GM21723 (cell line): ENCODE measurements around the gene ATP11A.

Source experiments
- ATAC-seq: cut with Tn5 transposase; IDR thresholded peaks from one replicate; pipeline ENCODE4 v1.9.1; 2021; ENCODE audit warnings: mild to moderate bottlenecking, moderate library complexity; ENCODE audit not compliant: unreplicated experiment

ATP11A gene

DNA sequence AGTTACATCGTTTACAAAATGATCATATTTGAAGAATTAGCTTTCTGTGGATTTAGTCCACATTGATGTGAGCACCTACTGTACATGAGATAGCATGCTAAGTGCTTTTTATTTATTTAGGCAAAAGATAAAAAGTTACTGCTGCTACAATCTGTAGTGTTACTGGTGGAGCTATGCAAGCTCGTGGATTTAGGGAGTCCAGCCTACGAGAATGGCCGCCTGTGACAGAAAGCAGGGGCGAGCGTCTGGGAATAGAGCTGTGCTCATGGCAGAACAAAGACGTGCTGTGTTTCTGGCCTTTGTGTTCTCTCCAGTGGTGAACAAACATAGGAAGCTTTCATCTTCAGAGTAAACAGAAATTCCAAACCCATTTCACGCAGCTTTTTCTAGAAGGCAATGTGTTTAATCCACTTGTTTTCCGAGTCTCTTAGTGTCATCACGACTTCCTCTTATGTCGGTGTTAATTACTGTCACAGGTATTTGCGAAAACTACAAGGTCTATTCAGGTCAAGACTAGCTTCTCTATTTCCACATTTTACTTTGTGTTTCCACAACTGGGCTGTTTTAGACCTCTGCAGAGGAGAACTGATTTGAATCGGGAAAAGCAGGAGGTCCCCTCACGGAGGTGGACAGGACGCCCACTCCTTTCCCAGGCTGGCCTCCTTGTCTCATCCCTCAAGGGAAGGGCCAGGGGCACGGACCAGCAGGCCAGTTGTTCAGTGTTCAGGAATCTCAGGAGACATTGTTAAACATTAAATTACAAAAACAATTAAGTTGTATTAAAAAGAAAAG is 67.3 kb downstream of the ATP11A start:
- ATAC-seq = no peak

DNA sequence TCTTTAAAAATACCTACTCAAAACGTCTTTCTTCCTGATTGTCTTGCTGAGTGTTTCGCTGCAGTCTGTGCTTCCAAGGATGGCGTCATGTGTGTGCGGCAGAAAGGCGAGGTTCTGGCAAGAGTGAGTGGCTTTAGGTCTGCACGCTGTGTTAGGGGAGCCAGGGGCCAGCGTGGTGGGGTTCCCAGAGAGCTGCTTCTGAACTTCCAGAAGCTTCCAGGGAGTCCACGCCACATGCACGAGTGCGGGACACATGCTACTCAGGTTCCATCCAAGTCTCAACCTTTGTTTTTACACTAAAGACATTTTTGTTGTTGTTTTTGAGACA is 67.9 kb downstream of the ATP11A start:
- no peak for ATAC-seq

DNA sequence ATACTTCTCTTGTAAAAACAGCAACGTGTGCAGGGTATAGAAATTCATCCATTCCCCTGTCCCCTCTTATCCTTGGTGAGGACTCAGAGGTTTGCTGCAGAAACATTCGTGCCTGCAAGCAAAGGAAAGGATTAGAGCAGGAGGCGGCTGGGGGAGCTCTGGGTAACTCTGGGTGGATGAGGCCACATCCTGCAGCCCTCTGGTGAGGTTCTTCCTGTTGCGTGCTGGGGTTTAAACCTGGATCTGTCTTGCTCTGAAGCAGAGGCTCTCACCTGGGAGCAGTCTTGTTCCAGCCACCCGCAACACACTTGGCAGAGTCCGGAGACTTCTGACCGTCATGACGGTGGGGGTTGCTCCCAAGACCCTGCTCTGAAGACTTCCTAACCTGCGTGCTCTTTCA is 69.2 kb downstream of the ATP11A start:
- no peak for ATAC-seq

DNA sequence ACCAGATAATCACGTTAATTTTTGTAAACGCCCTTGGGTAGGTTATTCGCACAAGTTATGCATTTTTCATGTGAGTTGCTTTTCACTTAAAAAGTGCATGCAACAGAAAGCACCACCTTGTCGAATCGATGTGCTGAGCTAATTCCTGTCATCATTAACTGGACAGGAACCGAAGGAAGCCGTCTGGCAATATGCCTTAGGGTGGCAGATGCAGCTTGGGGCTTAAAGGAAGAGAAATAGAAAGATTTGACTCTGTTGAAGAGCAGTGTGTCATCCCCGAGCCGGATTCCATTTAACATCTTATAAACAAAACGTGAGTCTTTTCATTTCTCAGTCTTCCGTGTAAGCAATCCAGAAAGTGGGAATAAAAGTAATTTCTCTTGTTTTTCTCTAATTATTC is 70.0 kb downstream of the ATP11A start:
- no peak for ATAC-seq

DNA sequence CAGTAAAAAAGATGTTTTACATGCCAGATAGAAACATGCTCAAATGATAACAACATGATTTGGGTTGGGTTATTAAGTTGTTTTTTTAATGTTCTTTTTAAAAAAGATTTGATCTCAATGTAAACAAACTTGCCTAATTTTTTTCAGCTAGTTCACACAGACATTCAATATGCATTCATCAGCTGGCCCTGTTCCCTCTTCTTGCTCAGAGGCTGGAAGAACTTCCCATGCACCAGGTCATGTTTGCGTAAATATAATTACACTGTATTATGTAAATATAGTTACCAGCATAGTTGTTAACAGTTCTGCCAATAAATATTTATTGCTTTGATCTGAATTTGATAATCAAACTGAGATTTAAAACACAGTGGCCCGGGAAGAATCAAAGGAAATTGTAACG is 70.6 kb downstream of the ATP11A start:
- ATAC-seq = no peak

DNA sequence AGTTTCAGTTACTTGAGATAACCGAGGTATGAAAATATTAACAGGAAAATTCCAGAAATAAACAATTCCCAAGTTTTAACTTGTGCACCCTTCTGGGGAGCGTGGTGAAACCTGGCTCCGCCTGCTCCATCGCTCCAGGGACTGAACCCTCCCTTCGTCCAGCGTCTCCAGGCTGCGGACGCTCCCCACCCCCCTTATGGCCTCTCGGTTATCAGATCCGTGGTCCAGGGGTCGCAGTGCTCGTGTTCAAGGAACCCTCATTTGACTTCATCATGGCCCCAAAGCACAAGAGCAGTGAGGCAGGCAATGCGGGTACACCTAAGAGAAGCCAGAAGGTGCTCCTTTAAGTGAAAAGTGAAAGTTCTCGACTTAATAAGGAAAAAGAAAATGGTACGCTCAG is 71.1 kb downstream of the ATP11A start:
- ATAC-seq = no peak

DNA sequence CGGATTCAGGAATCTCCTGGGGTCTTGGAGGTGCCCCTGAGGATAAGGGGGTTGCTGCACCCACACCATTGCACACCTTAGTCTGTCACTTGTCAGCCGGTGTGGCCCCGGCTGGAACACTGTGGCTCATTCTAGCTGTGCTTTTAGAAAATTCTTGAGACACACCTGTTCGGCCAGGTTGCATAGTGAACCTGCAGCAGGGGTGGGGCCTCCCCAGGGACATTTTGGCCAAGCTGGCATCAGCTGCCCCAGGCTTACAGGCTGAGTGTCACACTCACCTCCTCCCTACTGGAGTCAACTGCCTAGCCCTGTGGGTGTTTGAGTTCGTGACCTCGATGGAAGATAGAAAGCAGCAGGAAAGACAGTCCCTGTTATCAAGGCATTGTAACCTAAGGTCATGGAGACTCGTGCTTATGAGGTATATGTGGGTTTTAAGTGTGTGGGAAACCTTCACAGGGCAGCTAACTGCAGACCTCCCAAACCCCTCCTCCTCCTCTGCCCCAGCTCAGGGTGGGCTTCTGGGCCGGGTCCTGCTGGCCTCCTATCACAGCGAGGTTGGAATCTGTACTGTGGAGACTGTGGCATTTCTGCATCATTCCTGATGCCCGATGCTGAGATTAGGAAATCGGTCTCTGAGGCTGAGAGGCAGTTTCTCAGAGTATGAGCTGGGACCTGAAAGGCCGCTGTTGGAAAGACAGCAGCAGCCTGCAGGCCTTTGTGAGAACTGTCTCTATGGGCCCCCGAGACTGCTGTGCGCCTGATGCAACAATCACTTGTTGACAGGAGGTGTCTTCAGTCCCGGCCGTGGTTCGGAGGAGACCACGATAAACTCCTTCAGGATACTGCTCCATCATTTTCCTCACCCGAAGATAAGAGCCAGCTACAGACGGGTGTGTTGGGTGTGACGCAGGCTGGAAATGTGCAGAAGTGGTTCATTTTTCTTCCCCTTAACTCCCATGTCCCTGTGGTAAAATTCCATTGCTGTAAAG is 72.2 kb downstream of the ATP11A start:
- no peak for ATAC-seq

DNA sequence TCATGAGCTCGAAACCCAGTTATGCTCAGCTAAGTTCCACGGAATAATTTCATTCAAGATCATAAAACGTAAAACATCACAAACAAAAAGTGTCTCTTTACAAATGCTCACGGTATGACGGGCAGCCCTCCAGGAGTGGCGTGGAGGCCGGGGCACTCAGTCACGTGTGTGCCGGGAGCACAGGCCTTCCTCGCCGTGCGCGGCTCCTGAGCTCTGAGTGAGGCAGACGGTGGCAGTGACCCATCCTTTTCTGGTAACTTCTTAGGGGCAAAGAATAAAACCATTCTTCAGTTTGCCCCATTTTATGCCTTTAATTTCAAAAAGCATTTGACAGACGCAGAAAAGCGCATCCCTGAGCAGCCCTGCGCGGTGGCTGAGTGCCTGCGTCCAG is 72.8 kb downstream of the ATP11A start:
- ATAC-seq = no peak

DNA sequence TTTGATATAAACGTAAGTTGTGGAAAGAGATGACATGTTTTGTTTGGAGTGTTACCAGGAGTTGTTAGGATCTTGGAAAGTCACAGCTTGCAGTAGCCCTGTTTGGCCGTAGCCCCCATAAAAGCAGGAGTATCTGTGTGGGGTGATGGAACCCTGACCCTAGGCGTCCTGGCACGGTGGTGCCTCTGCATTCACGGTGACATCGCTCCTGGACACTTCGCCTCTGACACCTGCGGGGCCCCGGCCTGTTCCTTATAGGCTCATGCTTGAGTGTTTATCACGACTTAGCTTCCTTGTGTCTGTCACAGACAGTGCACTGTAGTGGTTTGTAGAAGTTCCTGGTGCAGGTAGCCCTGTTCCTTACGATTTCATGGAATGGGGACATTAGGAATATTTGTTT is 74.2 kb downstream of the ATP11A start:
- no peak for ATAC-seq

DNA sequence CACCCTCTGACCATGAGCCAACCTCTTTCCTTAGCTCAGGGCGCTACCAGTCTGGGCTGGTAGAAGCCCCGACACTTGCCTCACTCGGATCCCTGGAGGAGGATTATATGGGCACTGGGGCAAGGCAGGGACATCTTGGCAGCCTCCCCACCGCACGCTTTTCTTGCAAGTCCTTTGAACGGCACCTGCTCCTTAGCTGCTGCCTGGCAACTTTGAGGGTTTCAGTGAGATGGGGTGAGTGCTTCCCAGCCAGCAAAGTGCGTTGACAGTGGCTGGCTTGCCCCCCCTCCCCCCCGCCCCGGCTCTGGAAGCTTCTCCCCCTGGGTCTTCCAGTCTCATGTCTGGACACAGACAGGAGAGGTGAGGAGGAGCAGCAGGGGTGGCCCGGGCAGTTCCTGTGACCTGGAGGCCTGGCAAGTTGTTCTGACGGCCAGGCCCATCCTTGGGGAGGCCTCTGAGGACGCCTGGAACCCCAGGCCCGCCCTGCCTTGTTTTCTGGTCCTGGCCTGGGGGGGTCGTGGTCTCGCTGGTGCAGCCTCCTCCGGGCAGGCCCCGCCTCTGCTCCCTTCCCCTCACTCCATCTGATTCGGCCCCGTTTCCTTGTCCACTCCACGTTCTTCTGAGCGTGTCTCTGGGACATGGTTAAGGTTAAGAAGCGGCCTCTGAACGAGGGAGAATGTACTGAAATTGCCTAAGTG is 75.2 kb downstream of the ATP11A start:
- ATAC-seq = no peak

DNA sequence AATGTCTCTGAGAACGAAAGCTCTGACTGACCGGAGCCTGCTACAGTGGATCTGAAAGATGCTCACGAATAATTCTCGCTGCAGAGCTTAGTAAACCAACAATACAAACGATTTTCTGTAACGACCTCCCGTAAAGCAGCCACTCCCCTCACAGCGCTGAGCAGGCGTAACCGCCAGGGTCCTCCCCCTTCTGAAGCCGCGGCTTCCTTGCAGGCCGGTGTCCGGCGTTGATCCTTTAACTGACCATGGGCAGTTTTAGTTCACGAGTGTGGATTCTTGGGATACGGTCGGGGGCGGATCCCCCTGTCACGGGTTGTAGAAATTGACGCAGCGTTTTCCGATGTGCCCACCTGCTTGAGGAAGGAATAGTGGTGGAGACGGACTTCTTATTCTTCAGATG is 75.9 kb downstream of the ATP11A start:
- no peak for ATAC-seq

DNA sequence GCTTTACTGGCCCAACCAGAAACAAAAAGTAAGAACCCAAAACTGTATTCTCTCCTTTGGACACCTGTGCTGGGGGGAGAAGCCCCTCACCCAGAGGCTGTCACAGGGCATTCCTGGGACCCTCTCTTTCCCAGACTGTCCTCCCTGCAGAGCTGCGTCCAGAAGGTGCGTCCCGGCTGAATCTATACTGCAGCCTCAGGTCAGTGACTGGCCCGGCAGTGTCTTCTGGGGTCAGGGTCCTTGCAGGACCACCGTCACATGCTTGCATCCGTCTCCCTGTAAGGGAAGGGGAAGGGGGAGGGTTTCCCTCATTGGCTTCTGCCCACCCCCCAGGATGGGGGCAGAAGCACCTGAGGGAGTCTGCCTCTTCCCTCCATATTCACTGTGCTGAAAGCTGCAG is 76.5 kb downstream of the ATP11A start:
- no peak for ATAC-seq

DNA sequence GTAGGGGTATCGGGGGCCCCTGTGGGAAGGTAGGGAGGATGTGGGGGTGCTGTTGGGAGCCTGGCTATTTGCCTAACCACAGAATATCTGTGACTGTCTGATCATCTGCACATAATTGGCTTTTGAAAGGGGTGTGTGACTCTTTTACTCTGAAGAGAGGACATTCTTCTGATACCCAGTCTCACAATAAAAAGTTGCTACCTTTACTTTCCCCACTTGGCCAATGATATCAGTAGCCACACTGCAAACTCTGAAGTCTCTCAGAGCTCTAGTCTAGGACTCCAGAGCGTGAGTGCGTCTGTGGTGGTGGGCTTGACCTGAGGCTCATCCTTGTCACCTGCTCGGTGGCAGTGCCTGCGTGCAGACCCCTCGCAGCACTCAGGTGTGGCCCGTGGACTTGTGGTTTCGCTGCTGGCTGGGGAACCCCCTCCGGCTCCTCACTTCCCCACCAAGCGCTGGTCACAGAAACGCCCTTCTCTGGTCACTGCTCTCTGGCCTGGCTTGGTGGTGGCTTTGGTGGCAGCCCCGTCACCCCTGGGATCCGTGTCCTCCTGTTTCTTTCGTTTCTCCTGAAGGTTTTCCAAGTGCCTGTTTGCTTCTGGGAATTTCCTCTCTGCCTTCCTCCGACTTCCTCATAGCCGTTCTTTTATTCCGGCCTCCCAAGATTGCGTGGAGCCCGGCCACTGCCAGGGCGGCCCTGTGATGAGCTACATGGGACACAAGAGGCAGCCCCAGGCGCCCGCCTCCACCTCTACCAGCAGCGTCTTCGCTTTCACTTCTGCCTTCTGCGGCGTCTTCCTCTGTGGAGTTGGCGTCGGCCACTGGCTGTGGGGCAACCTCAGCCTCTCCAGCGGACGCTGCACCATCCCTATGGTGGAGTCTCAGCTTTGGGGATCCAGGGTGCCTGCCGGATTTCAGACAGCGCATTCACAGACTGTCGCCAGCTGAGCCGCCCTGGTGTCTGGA is 78.0 kb downstream of the ATP11A start:
- ATAC-seq = peak; percentile 91

DNA sequence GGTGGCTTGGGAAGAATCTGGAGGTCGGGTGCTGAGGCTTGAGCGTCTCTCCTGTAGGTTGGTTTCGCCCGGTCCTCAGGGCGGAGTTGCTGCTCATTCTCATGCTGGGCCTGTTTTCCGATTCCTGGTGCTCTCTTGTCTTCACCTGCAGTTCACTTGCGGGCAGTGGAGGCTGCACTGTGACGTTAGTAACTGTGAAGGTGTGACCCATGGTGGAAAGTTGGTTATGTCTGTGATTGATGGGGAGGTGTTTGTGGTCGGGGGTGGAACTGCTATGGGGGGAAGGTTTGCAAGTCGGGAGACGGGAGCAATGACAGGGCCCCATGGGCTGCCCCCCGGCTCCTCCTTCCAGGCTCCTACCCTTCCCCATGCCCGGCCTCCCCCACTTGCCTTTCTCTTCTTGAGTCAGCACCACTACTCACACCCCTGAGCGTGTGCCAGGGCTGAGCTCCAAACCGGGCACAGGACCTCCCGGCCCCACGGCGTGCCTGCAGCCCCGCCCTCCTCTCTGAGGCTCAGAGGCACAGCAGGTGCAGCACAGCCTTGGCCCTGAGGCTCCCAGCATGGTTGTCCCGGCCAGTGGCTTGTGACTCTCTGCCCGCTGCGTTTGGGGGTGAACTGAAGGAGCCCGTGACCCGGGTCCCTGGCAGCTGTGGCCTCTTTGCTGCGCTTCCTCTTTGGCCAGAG is 79.1 kb downstream of the ATP11A start:
- ATAC-seq = no peak

DNA sequence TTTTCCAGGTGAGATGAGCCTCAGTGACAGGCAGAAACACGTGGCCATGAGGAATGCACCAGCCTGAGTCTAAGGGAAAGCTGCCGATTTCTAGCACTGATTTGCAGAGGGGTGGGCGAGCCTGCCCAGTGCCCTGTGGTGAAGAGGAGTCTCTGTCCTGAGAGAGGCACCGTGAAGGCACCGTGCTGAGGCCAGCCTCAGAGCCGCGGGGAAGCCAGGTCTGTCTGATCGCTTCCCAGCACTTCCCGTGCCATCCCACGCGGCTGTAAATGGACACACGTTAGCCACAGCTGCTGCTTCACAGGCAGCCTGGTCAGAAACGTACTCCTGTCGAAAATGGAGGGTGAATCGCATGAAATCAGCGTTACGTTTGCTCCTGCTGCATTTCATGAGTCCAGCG is 79.8 kb downstream of the ATP11A start:
- no peak for ATAC-seq

DNA sequence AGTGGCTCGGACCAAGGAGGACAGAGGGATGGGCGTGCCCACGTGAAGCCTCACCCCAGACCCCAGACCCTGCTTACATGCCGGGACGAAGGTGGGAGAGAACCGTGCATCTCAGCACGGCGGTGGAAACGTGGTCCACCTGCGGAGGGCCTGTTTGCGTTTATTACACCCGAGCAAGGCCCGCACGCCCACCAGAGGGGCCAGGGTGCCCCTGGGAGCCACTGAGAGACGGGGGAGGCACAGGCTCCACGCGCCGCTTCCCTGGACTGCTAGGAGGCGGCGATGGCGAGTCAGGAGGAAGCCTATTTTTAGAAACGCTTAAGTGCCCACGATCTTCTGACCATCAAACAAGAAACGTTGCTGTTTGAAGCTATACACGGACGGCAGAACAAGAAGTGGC is 80.7 kb downstream of the ATP11A start:
- ATAC-seq = no peak

DNA sequence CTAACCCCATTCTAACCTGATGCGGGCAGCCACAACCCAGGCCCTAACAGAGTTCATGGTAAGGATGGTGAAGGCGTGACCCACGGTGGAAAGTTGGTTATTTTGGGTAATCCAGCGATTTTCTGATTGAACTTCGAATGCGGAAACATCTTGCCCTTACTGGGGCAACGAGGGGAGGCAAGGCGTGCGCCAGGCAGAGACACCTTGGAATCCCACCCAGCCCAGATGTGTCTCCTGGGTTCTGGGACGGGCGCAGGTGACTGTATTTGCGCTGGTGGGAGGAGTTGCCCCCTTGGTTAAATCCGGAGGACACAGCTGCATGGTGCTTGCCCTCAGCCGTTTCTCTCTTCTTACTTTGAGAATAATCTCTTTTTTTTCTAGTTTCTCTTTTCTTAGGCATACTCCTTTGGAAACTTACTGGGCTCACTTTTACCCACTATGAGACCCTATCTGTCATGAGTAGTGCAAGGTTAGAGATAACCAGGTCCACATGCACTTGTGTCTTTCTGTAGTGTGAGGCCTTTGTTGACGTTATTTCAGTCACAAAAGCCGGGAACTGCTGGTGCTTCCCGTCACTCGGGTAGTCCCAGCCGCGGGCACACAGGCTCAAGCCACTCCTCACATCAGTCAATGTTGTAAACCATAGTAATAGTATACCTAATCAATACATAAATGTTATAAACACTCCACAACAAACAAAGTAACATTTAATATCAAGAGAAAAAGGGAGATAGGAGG is 81.5 kb downstream of the ATP11A start:
- no peak for ATAC-seq

DNA sequence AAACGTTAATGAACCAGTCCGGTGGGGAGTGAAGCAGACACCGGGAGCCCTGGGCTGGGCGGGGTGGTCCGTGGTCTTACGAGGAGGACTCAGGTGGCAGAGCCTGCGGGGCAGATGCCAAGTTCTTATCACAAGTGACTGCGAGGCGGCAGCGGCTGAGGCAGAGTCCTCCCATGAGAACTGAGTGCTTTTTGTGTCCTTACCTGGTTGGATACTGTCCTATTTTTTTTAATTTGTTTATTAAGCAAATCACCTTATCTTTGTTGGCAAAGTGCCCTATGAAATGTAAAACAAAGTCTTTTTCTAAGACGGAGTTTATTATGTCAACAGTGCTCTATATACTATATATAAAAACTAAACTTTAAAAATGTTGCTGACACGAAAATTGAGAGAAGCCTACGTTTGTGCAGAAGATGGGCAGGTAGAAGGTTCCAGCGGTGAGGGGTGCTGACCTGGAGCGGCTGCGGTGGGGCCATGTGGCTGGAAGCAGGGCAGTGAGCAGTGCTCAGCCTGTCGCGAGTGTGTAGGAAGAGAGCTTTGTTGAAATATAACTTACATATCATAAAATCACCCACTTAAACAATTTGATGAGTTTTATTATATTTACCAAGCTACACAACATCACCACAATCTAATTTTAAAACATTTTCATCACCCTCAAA is 82.2 kb downstream of the ATP11A start:
- ATAC-seq = no peak

DNA sequence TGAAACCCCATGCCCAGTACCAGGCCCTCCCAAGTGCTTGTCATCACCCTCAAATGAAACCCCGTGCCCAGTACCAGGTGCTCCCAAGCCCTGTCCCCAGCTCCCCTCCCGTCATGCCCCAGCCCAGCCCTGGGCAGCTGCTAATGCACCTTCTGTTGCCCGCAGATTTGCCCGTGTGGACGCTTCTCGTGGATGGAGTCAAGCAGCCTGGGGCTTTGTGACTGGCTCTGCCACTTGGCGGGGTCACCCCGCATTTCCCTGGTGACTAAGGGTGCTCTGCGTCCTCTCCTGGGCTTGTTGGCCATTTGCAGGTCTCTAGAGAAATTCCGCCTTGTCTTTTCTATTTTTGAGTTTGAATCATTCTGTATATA is 82.7 kb downstream of the ATP11A start:
- no peak for ATAC-seq
